Pulmonary artery endothelial cell (primary cell): ENCODE measurements around the gene CHST14. TPM values are rescaled to one million over a fixed set of nuclear protein-coding genes. Genes with fewer than 3 reads are reported as not detected.

ENCODE experiments used
- DNase-seq: peaks from one replicate; pipeline ENCODE4 v3.0.0-alpha.2; 2011; ENCODE audit warnings: low read depth, low spot score
- total RNA-seq: library from RNA; depleted of rRNA; stranded (reverse); fragments of >200 nt; gene quantifications from 2 replicates; pipeline ENCODE4 v1.2.3, GENCODE V29; 2014

CHST14 gene
- total RNA-seq, 1 donor from 2014 or later, result 11.1 TPM

- DNase-seq, result no peak
Measured at GRCh38 chr15:40487816-40488682, 17.3 kb downstream of the CHST14 start.

- DNase-seq, result no peak
Measured at GRCh38 chr15:40489274-40490175, 18.7 kb downstream of the CHST14 start.

- no peak for DNase-seq
Measured at GRCh38 chr15:40493089-40493840, 22.5 kb downstream of the CHST14 start.

GRCh38 chr15:40495516-40495915 is 24.7 kb downstream of the CHST14 start:
- DNase-seq, result no peak

- DNase-seq, result no peak
Measured at GRCh38 chr15:40498418-40498817, 27.6 kb downstream of the CHST14 start.

GRCh38 chr15:40498891-40499290 is 28.1 kb downstream of the CHST14 start:
- DNase-seq, result no peak

GRCh38 chr15:40499931-40500330 is 29.1 kb downstream of the CHST14 start:
- no peak for DNase-seq

- DNase-seq, result no peak
Measured at GRCh38 chr15:40500568-40501330, 30.0 kb downstream of the CHST14 start.

- no peak for DNase-seq
Measured at GRCh38 chr15:40501487-40501886, 30.7 kb downstream of the CHST14 start.

- DNase-seq, result no peak
Measured at GRCh38 chr15:40506964-40507571, 36.3 kb downstream of the CHST14 start.

GRCh38 chr15:40508216-40508615 is 37.4 kb downstream of the CHST14 start:
- DNase-seq, result no peak

GRCh38 chr15:40510201-40510600 is 39.4 kb downstream of the CHST14 start:
- no peak for DNase-seq

GRCh38 chr15:40511093-40511471 is 40.3 kb downstream of the CHST14 start:
- no peak for DNase-seq

- DNase-seq, result no peak
Measured at GRCh38 chr15:40511472-40512133, 40.8 kb downstream of the CHST14 start.

- no peak for DNase-seq
Measured at GRCh38 chr15:40512440-40512839, 41.7 kb downstream of the CHST14 start.

- DNase-seq, result no peak
Measured at GRCh38 chr15:40513609-40514008, 42.8 kb downstream of the CHST14 start.

- no peak for DNase-seq
Measured at GRCh38 chr15:40516322-40516721, 45.5 kb downstream of the CHST14 start.
